Activated T-cell treated with anti-CD3 and anti-CD28 coated beads, Interleukin-2, amount 50 U/mL, for 72 hours (primary cell): Measurements from ENCODE around the gene CBFB. TPM values are rescaled to one million over a fixed set of nuclear protein-coding genes. Genes with fewer than 3 reads are reported as not detected.

Source experiments
- ATAC-seq, 2 donors: fragments of 150-1000 bp; cut with Tn5 transposase; replicated peaks in 1 of 2; 2 replicates each; pipeline ENCODE4 v1.10.0; 2021; ENCODE audit warnings: moderate library complexity in 2 of 2, mild to moderate bottlenecking in 1 of 2
- DNase-seq, 2 donors: peaks; one replicate each; pipeline ENCODE4 v3.0.0; 2021 to 2022; ENCODE audit warnings: mixed read lengths in 1 of 2
- H3K27ac Mint-ChIP-seq: one replicate; pipeline ENCODE4 v1.8.0; 2022; ENCODE audit warnings: mild to moderate bottlenecking, moderate library complexity, mixed read lengths
- H3K27me3 Mint-ChIP-seq: one replicate; pipeline ENCODE4 v1.8.0; 2022; ENCODE audit warnings: low read depth, mixed read lengths
- H3K36me3 Mint-ChIP-seq, 2 donors: one replicate each; pipeline ENCODE4 v1.8.0; 2022; ENCODE audit warnings: mixed read lengths in 2 of 2, mild to moderate bottlenecking in 1 of 2; ENCODE audit not compliant: insufficient read depth in 2 of 2
- H3K4me1 Mint-ChIP-seq: one replicate; pipeline ENCODE4 v1.8.0; 2022; ENCODE audit warnings: low read depth, mixed read lengths
- H3K4me3 Mint-ChIP-seq, 2 donors: one replicate each; pipeline ENCODE4 v1.8.0; 2022; ENCODE audit warnings: mild to moderate bottlenecking in 2 of 2, mixed read lengths in 2 of 2, moderate library complexity in 2 of 2
- H3K9me3 Mint-ChIP-seq, 2 donors: one replicate each; pipeline ENCODE4 v1.8.0; 2022; ENCODE audit warnings: mixed read lengths in 2 of 2
- total RNA-seq, 2 donors: library from RNA; stranded (reverse); gene quantifications; one replicate each; pipeline ENCODE4 v1.2.3, GENCODE V29; 2022

The CBFB gene
- total RNA-seq, 2 donors from 2014 or later, result 106 to 133 TPM

GRCh38 chr16:67021321-67021720 is 7.6 kb upstream of the CBFB start:
- DNase-seq (no peak), ATAC-seq (no peak)
- Mint-ChIP-seq H3K9me3 (no peaks in the 10 kb centered on the region), H3K27ac (peak overlapping the region; percentile 56), H3K27me3 (no peaks in the 10 kb centered on the region), H3K4me1 (peaks cover 14% of the 10 kb centered on the region), H3K36me3 (no peaks in the 10 kb centered on the region), H3K4me3 (no peak overlapping the region)

- H3K9me3 Mint-ChIP-seq, result no peaks in the 10 kb centered on the region
Observed at GRCh38 chr16:67022531-67023214, 6.3 kb upstream of the CBFB start.

DNA sequence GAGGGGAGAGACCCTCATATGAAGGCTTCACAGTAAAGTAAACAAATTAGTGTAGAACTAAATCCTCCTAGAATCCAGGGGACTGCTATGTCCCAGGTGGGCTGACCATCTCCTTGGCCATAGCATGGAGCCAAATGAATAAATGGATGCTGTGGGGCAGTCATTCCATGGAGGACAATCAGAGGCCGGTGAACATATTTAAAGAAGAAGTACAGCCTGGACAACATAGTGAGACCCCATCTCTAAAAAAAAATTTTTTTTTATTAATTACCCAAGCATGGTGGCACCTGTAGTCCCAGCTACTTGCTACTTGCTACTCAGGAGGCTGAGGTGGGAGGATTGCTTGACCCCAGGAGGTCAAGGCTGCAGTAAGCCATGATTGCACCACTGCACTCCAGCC is 5.3 kb upstream of the CBFB start:
- no peaks in the 10 kb centered on the region for H3K36me3 Mint-ChIP-seq
- no peaks in the 10 kb centered on the region for H3K9me3 Mint-ChIP-seq
- H3K27me3 Mint-ChIP-seq, result no peaks in the 10 kb centered on the region
- H3K4me3 Mint-ChIP-seq, result no peak overlapping the region
- peaks cover 9% of the 10 kb centered on the region for H3K4me1 Mint-ChIP-seq
- ATAC-seq (no peak), DNase-seq (no peak)
- no peak overlapping the region for H3K27ac Mint-ChIP-seq

More at GRCh38 chr16:67022531-67023214, 6.3 kb upstream of the CBFB start:
- H3K4me3 Mint-ChIP-seq, result no peak overlapping the region
- H3K27me3 Mint-ChIP-seq, result no peaks in the 10 kb centered on the region
- H3K27ac Mint-ChIP-seq, result no peak overlapping the region
- H3K36me3 Mint-ChIP-seq, result no peaks in the 10 kb centered on the region
- DNase-seq, result no peak
- ATAC-seq, result no peak
- peaks cover 17% of the 10 kb centered on the region for H3K4me1 Mint-ChIP-seq

- Mint-ChIP-seq H3K27me3 (no peaks in the 10 kb centered on the region), H3K36me3 (no peaks in the 10 kb centered on the region), H3K4me3 (no peak overlapping the region), H3K4me1 (peaks cover 9% of the 10 kb centered on the region), H3K9me3 (no peaks in the 10 kb centered on the region), H3K27ac (no peak overlapping the region)
- no peak for ATAC-seq
- DNase-seq, result no peak
Observed at GRCh38 chr16:67024384-67025209, 4.4 kb upstream of the CBFB start.

GRCh38 chr16:67025210-67025550 is 3.8 kb upstream of the CBFB start:
- H3K9me3 Mint-ChIP-seq, result no peaks in the 10 kb centered on the region
- peaks cover 0 to 4% of the 10 kb centered on the region in 2 donors for H3K36me3 Mint-ChIP-seq
- H3K4me1 Mint-ChIP-seq, result peaks cover 13% of the 10 kb centered on the region
- no peak for DNase-seq
- H3K27ac Mint-ChIP-seq, result no peak overlapping the region
- ATAC-seq, result no peak
- H3K27me3 Mint-ChIP-seq, result no peaks in the 10 kb centered on the region
- no peak overlapping the region for H3K4me3 Mint-ChIP-seq

DNA sequence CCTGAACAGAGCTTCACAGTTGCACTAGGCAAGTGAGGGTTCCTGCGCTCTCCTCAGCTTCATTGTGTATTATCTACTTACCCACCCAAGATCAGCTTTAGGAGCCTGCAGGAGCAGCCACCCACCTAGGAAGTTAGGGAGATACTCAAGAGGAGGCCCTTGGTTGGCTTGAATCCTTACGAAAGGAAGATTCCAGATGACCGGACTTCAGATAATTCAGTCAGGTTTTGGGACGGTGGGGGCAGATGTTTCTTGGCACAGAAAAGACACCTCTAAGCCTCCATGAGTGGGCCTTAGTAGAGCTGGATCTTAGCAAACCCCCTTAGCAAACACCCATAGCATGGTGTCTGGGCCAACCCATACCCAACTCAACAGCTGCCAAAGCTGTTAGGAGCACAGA is 2.4 kb upstream of the CBFB start:
- Mint-ChIP-seq H3K9me3 (no peaks in the 10 kb centered on the region), H3K4me1 (peaks cover 22% of the 10 kb centered on the region), H3K27me3 (no peaks in the 10 kb centered on the region), H3K27ac (no peak overlapping the region), H3K36me3 (peaks cover 0 to 6% of the 10 kb centered on the region in 2 donors), H3K4me3 (no peak overlapping the region)
- ATAC-seq (no peak), DNase-seq (no peak)

GRCh38 chr16:67027046-67027445 is 1.9 kb upstream of the CBFB start:
- ATAC-seq, result no peak
- Mint-ChIP-seq H3K9me3 (no peaks in the 10 kb centered on the region), H3K4me1 (peaks cover 27% of the 10 kb centered on the region), H3K27ac (no peak overlapping the region), H3K27me3 (no peaks in the 10 kb centered on the region), H3K4me3 (peak overlapping the region in 1 of 2 donors; percentile 38), H3K36me3 (peaks cover 1 to 6% of the 10 kb centered on the region in 2 donors)
- no peak for DNase-seq

GRCh38 chr16:67028167-67028695 is 718 bp upstream of the CBFB start:
- H3K4me3 Mint-ChIP-seq, result peak overlapping the region; percentile 89 to 91
- H3K4me1 Mint-ChIP-seq, result peaks cover 37% of the 10 kb centered on the region
- H3K27me3 Mint-ChIP-seq, result no peaks in the 10 kb centered on the region
- no peaks in the 10 kb centered on the region for H3K9me3 Mint-ChIP-seq
- peaks cover 1 to 15% of the 10 kb centered on the region in 2 donors for H3K36me3 Mint-ChIP-seq
- ATAC-seq, result no peak
- DNase-seq, result no peak
- peak overlapping the region; percentile 93 for H3K27ac Mint-ChIP-seq

DNA sequence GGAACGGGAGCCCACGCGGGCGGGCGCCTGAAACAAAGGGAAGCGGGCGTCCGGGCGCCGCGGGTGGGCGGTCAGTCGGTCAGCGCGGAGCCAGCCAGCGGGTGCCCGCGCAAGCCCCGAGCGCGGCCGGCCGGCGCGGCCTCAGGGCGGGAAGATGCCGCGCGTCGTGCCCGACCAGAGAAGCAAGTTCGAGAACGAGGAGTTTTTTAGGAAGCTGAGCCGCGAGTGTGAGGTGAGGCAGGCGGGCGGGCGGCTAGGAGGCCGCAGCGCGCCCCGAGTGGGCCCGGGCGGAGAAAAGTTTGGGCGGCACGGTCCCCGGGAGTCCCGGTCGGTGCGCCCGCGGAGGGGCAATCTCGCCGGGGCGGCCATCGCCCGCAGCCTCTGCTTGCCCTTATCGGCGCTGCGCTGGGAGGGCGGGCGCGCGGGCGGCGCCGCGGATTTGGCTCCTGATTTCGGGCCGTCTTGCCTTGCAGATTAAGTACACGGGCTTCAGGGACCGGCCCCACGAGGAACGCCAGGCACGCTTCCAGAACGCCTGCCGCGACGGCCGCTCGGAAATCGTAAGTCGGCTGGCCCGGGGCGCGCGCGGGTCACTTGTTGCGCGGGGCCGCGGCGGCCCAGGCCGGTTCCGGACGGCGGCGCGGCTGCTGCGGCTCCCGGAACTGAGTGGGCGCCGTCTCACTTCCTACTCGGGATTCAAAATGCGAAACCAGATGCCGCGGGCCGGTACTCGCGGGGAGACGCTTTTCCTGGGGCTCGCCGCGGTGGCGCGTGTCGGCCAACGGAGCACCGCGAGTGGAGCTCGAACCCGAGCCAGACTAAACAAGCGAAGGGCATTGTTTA is 526 bp downstream of the CBFB start:
- Mint-ChIP-seq H3K36me3 (peaks cover 3 to 19% of the 10 kb centered on the region in 2 donors), H3K9me3 (no peaks in the 10 kb centered on the region), H3K27me3 (no peaks in the 10 kb centered on the region), H3K27ac (peak overlapping the region; percentile 61), H3K4me1 (peaks cover 50% of the 10 kb centered on the region), H3K4me3 (peak overlapping the region; percentile 89 to 95)
- ATAC-seq (peak; percentile 36 to 53), DNase-seq (peak; percentile 71 to 72)

DNA sequence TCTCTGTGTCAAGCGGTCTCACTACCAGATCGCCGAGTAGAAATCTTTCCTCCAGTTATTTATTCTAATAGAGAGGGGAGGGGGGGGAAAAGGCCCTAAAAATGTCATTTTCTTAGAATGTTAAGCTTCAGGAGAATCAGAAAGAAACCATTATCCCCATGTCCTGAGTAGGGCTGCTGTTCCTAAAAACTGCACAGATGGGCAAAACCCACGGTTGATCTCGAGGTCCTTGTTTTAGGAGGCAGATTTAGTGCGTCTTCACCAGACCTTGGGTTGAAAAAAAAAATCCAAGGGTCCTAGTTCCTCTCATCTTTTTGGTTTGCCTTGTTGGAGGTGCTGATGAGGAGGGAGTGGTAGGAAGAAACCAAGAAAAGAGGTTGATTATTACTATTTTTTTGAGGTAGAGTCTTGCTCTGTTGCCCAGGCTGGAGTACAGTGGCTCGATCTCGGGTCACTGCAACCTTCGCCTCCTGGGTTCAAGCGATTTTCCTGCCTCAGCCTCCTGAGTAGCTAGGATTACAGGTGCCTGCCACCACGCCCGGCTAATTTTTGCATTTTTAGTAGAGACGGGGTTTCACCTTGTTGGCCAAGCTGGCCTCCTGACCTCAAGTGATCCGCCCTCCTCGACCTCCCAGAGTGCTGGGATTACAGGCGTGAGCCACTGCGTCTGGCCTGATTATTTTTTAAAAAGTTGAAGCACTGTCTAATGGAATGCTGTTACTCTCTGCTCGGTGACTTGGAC is 1.4 kb downstream of the CBFB start:
- H3K9me3 Mint-ChIP-seq, result no peaks in the 10 kb centered on the region
- peak overlapping the region; percentile 89 to 95 for H3K4me3 Mint-ChIP-seq
- no peak for ATAC-seq
- H3K27ac Mint-ChIP-seq, result peak overlapping the region; percentile 61
- no peak for DNase-seq
- H3K36me3 Mint-ChIP-seq, result peaks cover 4 to 23% of the 10 kb centered on the region in 2 donors
- H3K27me3 Mint-ChIP-seq, result no peaks in the 10 kb centered on the region
- H3K4me1 Mint-ChIP-seq, result peaks cover 59% of the 10 kb centered on the region

GRCh38 chr16:67034487-67034886 is 5.5 kb downstream of the CBFB start:
- Mint-ChIP-seq H3K9me3 (no peaks in the 10 kb centered on the region), H3K4me1 (peaks cover 79% of the 10 kb centered on the region), H3K27me3 (no peaks in the 10 kb centered on the region), H3K27ac (peak overlapping the region; percentile 5), H3K4me3 (peak overlapping the region in 1 of 2 donors; percentile 49), H3K36me3 (peaks cover 6 to 31% of the 10 kb centered on the region in 2 donors)
- ATAC-seq (no peak), DNase-seq (no peak)

DNA sequence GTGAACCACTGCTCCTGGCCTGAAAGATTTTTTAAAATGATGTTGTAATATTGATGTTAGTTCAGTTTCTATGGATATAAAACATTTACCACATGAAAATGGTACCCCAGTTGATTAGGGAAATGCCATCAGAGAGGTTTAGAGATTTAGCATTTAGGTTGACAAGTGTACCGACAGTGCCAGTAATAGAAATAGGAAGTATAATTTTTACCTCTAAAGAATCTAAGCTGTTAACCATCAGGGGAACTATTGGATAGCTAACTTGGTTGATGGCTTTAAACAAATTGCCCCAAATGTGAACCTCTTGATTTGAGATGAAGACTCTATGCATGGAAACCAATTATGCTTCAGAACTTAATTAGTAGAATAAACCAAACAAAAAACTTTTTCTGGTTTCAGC is 6.4 kb downstream of the CBFB start:
- no peak for ATAC-seq
- Mint-ChIP-seq H3K27me3 (no peaks in the 10 kb centered on the region), H3K4me1 (peaks cover 81% of the 10 kb centered on the region), H3K27ac (no peak overlapping the region), H3K36me3 (peaks cover 6 to 26% of the 10 kb centered on the region in 2 donors), H3K4me3 (peak overlapping the region in 1 of 2 donors; percentile 39), H3K9me3 (no peaks in the 10 kb centered on the region)
- DNase-seq, result no peak
